ENCODE results near the gene JAK3. TPM values are rescaled to one million over a fixed set of nuclear protein-coding genes. Genes with fewer than 3 reads are reported as not detected.

Gene JAK3
- total and polyA plus RNA-seq, 10 of the 15 experiments (the other 5 are each of a cell fraction or from before 2014, with no cell fraction given), result 7.8 to 67.9 (median 33.3) TPM

- intact Hi-C loops (cut with micrococcal nuclease; ENCODE audit: unreplicated experiment) (no loop called here), in situ Hi-C loops (cut with MboI) (no loop called here)
- H3K79me2 ChIP-seq (ENCODE audit: control insufficient read depth, insufficient read depth, low read length), result no peaks in the 10 kb centered on the region
- DNase-seq (ENCODE audit: low read depth, low spot score), result no peak
- H3K27ac ChIP-seq (ENCODE audit: control insufficient read depth, insufficient read depth), result no peak overlapping the region
- no peak for ATAC-seq
- no peak overlapping the region for H3K9ac ChIP-seq (ENCODE audit: control insufficient read depth, insufficient read depth, low read length)
- no peaks in the 10 kb centered on the region for H3K36me3 ChIP-seq (ENCODE audit: control insufficient read depth in 2 of 2, insufficient read depth in 2 of 2, low read length in 1 of 2)
- peaks cover 3% of the 10 kb centered on the region for H3K4me1 ChIP-seq (ENCODE audit: control insufficient read depth, insufficient read depth, low read length)
- no peaks in the 10 kb centered on the region for H3K9me3 ChIP-seq (replicated peaks; ENCODE audit: control insufficient read depth, insufficient read depth, low read length)
- SMC1A ChIA-PET (ENCODE audit: uncharacterized antibody, unreplicated experiment), result no interaction called here
- H3K27me3 ChIP-seq (replicated peaks in 1 of 2; ENCODE audit: control insufficient read depth in 2 of 2, insufficient read depth in 2 of 2, low read length in 1 of 2), result peaks cover 0 to 3% of the 10 kb centered on the region in 2 experiments; a peak in 3 of 4 replicates
- CTCF ChIA-PET, result no interaction called here
- no peak for FAIRE-seq
- H4K20me1 ChIP-seq (ENCODE audit: control insufficient read depth, insufficient read depth), result no peaks in the 10 kb centered on the region
- RAD21 ChIA-PET (ENCODE audit: unreplicated experiment), result no interaction called here
- POLR2A ChIA-PET, result no interaction called here
- 74% methylated on average over 16 of the region's 16 CpGs for WGBS (ENCODE audit: insufficient coverage, insufficient replicate concordance, low lambda C conversion rate, missing lambda C conversion rate)
- H3K4me2 ChIP-seq (ENCODE audit: control insufficient read depth, insufficient read depth), result no peak overlapping the region
- no TSS peak for BruUV-seq (replicated peaks)
- no peak overlapping the region for H2AFZ ChIP-seq (ENCODE audit: control insufficient read depth, low read depth, low read length)
- H3K4me3 ChIP-seq, result no peak overlapping the region
- no peak for TF ChIP-seq PBX3 (IDR thresholded peaks at IDR 0.05; ENCODE audit: insufficient replicate concordance, low read depth, low read length)
- TF ChIP-seq SMAD1 (IDR thresholded peaks at IDR 0.05; ENCODE audit: low read depth, partially characterized antibody), result no peak
- TF ChIP-seq ZNF592 (IDR thresholded peaks at IDR 0.05), result no peak
- TF ChIP-seq SMARCA5 (IDR thresholded peaks at IDR 0.05), result no peak
- TF ChIP-seq SREBF2 (IDR thresholded peaks at IDR 0.05; ENCODE audit: low read length), result no peak
- TF ChIP-seq, protein P1, sequence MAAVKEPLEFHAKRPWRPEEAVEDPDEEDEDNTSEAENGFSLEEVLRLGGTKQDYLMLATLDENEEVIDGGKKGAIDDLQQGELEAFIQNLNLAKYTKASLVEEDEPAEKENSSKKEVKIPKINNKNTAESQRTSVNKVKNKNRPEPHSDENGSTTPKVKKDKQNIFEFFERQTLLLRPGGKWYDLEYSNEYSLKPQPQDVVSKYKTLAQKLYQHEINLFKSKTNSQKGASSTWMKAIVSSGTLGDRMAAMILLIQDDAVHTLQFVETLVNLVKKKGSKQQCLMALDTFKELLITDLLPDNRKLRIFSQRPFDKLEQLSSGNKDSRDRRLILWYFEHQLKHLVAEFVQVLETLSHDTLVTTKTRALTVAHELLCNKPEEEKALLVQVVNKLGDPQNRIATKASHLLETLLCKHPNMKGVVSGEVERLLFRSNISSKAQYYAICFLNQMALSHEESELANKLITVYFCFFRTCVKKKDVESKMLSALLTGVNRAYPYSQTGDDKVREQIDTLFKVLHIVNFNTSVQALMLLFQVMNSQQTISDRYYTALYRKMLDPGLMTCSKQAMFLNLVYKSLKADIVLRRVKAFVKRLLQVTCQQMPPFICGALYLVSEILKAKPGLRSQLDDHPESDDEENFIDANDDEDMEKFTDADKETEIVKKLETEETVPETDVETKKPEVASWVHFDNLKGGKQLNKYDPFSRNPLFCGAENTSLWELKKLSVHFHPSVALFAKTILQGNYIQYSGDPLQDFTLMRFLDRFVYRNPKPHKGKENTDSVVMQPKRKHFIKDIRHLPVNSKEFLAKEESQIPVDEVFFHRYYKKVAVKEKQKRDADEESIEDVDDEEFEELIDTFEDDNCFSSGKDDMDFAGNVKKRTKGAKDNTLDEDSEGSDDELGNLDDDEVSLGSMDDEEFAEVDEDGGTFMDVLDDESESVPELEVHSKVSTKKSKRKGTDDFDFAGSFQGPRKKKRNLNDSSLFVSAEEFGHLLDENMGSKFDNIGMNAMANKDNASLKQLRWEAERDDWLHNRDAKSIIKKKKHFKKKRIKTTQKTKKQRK (IDR thresholded peaks at IDR 0.05; ENCODE audit: low read depth, low read length), result no peak
- no peak for TF ChIP-seq REST (IDR thresholded peaks at IDR 0.05; ENCODE audit: low read depth, low read length)
- TF ChIP-seq ZNF24 (IDR thresholded peaks at IDR 0.05), result no peak
- TF ChIP-seq SRF (IDR thresholded peaks at IDR 0.05; ENCODE audit: low read depth in 2 of 2, low read length in 2 of 2), result no peak
Measured at GRCh38 chr19:17877696-17878095, 29.9 kb upstream of the JAK3 start.

Measured in GM12878 (cell line).